Activated T-helper 1 cell treated with Interleukin-2 at 50 U/mL for 16 hours (primary cell): ENCODE data around the gene NANOGP8.

Experiments
- DNase-seq: peaks from one replicate; pipeline ENCODE4 v3.0.0-alpha.2; 2020; ENCODE audit warnings: low read depth

Gene NANOGP8

GRCh38 chr15:35061161-35061824 is 23.8 kb downstream of the NANOGP8 start:
- DNase-seq = no peak

GRCh38 chr15:35060591-35060990 is 24.5 kb downstream of the NANOGP8 start:
- DNase-seq = no peak

- DNase-seq = no peak
Observed at GRCh38 chr15:35058534-35059054, 26.5 kb downstream of the NANOGP8 start.

- no peak for DNase-seq
Observed at GRCh38 chr15:35055416-35056105, 29.5 kb downstream of the NANOGP8 start.

- no peak for DNase-seq
Observed at GRCh38 chr15:35054380-35054779, 30.7 kb downstream of the NANOGP8 start.

GRCh38 chr15:35047996-35048395 is 37.1 kb downstream of the NANOGP8 start:
- DNase-seq = no peak

- DNase-seq = no peak
Observed at GRCh38 chr15:35047528-35047927, 37.6 kb downstream of the NANOGP8 start.

GRCh38 chr15:35043373-35044095 is 41.6 kb downstream of the NANOGP8 start:
- DNase-seq = no peak

- DNase-seq = no peak
Observed at GRCh38 chr15:35040339-35041255, 44.5 kb downstream of the NANOGP8 start.

- DNase-seq = no peak
Observed at GRCh38 chr15:35038626-35039451, 46.3 kb downstream of the NANOGP8 start.
